ENCODE measurements around the gene CTBP1. TPM values are rescaled to one million over a fixed set of nuclear protein-coding genes. Genes with fewer than 3 reads are reported as not detected.

The CTBP1 gene
- total and polyA plus RNA-seq, 2 experiments from 2014 or later = 40.1 to 160 TPM

GRCh38 chr4:1219566-1219950 is 29.4 kb downstream of the CTBP1 start:
- Histone ChIP-seq H3K9me3 (ENCODE audit: low read depth) (no peaks in the 10 kb centered on the region), H3K27me3 (replicated peaks; ENCODE audit: insufficient read depth) (no peaks in the 10 kb centered on the region), H3K4me2 (ENCODE audit: unreplicated experiment) (no peak overlapping the region), H3K4me1 (ENCODE audit: insufficient read depth) (no peaks in the 10 kb centered on the region), H3K36me3 (ENCODE audit: low read depth) (peaks cover 11% of the 10 kb centered on the region; the same call in 1 of the 2 replicates), H3K27ac (no peak overlapping the region), H2AFZ (no peak overlapping the region), H3K9ac (no peak overlapping the region), H3K4me3 (no peak overlapping the region), H4K20me1 (ENCODE audit: insufficient read depth) (no peaks in the 10 kb centered on the region), H3K9me2 (ENCODE audit: insufficient read depth) (no peaks in the 10 kb centered on the region), H3F3A (ENCODE audit: insufficient read depth) (no peaks in the 10 kb centered on the region), H3K79me2 (ENCODE audit: insufficient read depth) (peaks cover 7% of the 10 kb centered on the region)
- DNase-seq = no peak
- TF ChIP-seq EZH2phosphoT487 (IDR thresholded peaks at IDR 0.05; ENCODE audit: insufficient read depth, low read depth) (no peak), EZH2 (IDR thresholded peaks at IDR 0.05; ENCODE audit: insufficient read depth, poor library complexity, severe bottlenecking) (no peak)
- in situ Hi-C loops (cut with MboI) = no loop called here
- 91 to 92% methylated on average over 7 of the region's 7 CpGs for WGBS, 2 experiments (ENCODE audit: low coverage in 1 of 2, low lambda C conversion rate in 2 of 2, missing lambda C conversion rate in 2 of 2)

GRCh38 chr4:1218634-1219565 is 30.0 kb downstream of the CTBP1 start:
- no peaks in the 10 kb centered on the region for H3K9me2 ChIP-seq (ENCODE audit: insufficient read depth)
- H3K4me1 ChIP-seq (ENCODE audit: insufficient read depth) = no peaks in the 10 kb centered on the region
- peaks cover 7% of the 10 kb centered on the region; the same call in 1 of the 2 replicates for H3K36me3 ChIP-seq (ENCODE audit: low read depth)
- no peak overlapping the region for H3K4me2 ChIP-seq (ENCODE audit: unreplicated experiment)
- no peak for DNase-seq
- peaks cover 7% of the 10 kb centered on the region for H3K79me2 ChIP-seq (ENCODE audit: insufficient read depth)
- in situ Hi-C loops (cut with MboI) = no loop called here
- no peaks in the 10 kb centered on the region for H3K9me3 ChIP-seq (ENCODE audit: low read depth)
- H3K27me3 ChIP-seq (replicated peaks; ENCODE audit: insufficient read depth) = no peaks in the 10 kb centered on the region
- TF ChIP-seq EZH2 (IDR thresholded peaks at IDR 0.05; ENCODE audit: insufficient read depth, poor library complexity, severe bottlenecking) (no peak), EZH2phosphoT487 (IDR thresholded peaks at IDR 0.05; ENCODE audit: insufficient read depth, low read depth) (no peak)
- 91 to 92% methylated on average over 21 of the region's 21 CpGs for WGBS, 2 experiments (ENCODE audit: low coverage in 1 of 2, low lambda C conversion rate in 2 of 2, missing lambda C conversion rate in 2 of 2)
- no peak overlapping the region for H3K27ac ChIP-seq
- H3K9ac ChIP-seq = no peak overlapping the region
- H4K20me1 ChIP-seq (ENCODE audit: insufficient read depth) = no peaks in the 10 kb centered on the region
- H3K4me3 ChIP-seq = no peak overlapping the region
- H3F3A ChIP-seq (ENCODE audit: insufficient read depth) = no peaks in the 10 kb centered on the region
- no peak overlapping the region for H2AFZ ChIP-seq

- no peaks in the 10 kb centered on the region for H3K4me1 ChIP-seq (ENCODE audit: insufficient read depth)
- peaks cover 7% of the 10 kb centered on the region; the same call in 1 of the 2 replicates for H3K36me3 ChIP-seq (ENCODE audit: low read depth)
- no peaks in the 10 kb centered on the region for H4K20me1 ChIP-seq (ENCODE audit: insufficient read depth)
- H3K9me2 ChIP-seq (ENCODE audit: insufficient read depth) = no peaks in the 10 kb centered on the region
- H3K27me3 ChIP-seq (replicated peaks; ENCODE audit: insufficient read depth) = no peaks in the 10 kb centered on the region
- in situ Hi-C loops (cut with MboI) = no loop called here
- 89 to 93% methylated on average over 21 to 27 of the region's 27 CpGs for WGBS, 2 experiments (ENCODE audit: low coverage in 1 of 2, low lambda C conversion rate in 2 of 2, missing lambda C conversion rate in 2 of 2)
- no peaks in the 10 kb centered on the region for H3K9me3 ChIP-seq (ENCODE audit: low read depth)
- H3K9ac ChIP-seq = no peak overlapping the region
- H3K27ac ChIP-seq = no peak overlapping the region
- TF ChIP-seq EZH2phosphoT487 (IDR thresholded peaks at IDR 0.05; ENCODE audit: insufficient read depth, low read depth) (no peak), EZH2 (IDR thresholded peaks at IDR 0.05; ENCODE audit: insufficient read depth, poor library complexity, severe bottlenecking) (no peak)
- no peak overlapping the region for H3K4me2 ChIP-seq (ENCODE audit: unreplicated experiment)
- H3F3A ChIP-seq (ENCODE audit: insufficient read depth) = no peaks in the 10 kb centered on the region
- no peak for DNase-seq
- H3K79me2 ChIP-seq (ENCODE audit: insufficient read depth) = peaks cover 7% of the 10 kb centered on the region
- H2AFZ ChIP-seq = no peak overlapping the region
- no peak overlapping the region for H3K4me3 ChIP-seq
Observed at GRCh38 chr4:1217366-1217765, 31.6 kb downstream of the CTBP1 start.

GRCh38 chr4:1216869-1217294 is 32.0 kb downstream of the CTBP1 start:
- Histone ChIP-seq H3K4me3 (no peak overlapping the region), H3K4me2 (ENCODE audit: unreplicated experiment) (no peak overlapping the region), H3K9me2 (ENCODE audit: insufficient read depth) (no peaks in the 10 kb centered on the region), H4K20me1 (ENCODE audit: insufficient read depth) (no peaks in the 10 kb centered on the region), H3K27ac (no peak overlapping the region), H3K4me1 (ENCODE audit: insufficient read depth) (no peaks in the 10 kb centered on the region), H3F3A (ENCODE audit: insufficient read depth) (no peaks in the 10 kb centered on the region), H3K27me3 (replicated peaks; ENCODE audit: insufficient read depth) (no peaks in the 10 kb centered on the region), H3K9ac (no peak overlapping the region), H3K79me2 (ENCODE audit: insufficient read depth) (peaks cover 7% of the 10 kb centered on the region), H2AFZ (no peak overlapping the region), H3K9me3 (ENCODE audit: low read depth) (no peaks in the 10 kb centered on the region), H3K36me3 (ENCODE audit: low read depth) (peaks cover 7% of the 10 kb centered on the region; the same call in 1 of the 2 replicates)
- in situ Hi-C loops (cut with MboI) = no loop called here
- DNase-seq = no peak
- TF ChIP-seq EZH2phosphoT487 (IDR thresholded peaks at IDR 0.05; ENCODE audit: insufficient read depth, low read depth) (no peak), EZH2 (IDR thresholded peaks at IDR 0.05; ENCODE audit: insufficient read depth, poor library complexity, severe bottlenecking) (no peak)
- WGBS, 2 experiments (ENCODE audit: low coverage in 1 of 2, low lambda C conversion rate in 2 of 2, missing lambda C conversion rate in 2 of 2) = 93 to 96% methylated on average over 15 to 21 of the region's 21 CpGs

Measured in GM23248 (cell line).